GM10248 (cell line): Measurements from ENCODE around the gene LCN15.
"Not testable (repeated sequence)": the region's sequence is repeated elsewhere in the genome, so short reads cannot be mapped to it uniquely, and the experiment has no call there.

Source experiments
- CTCF ChIA-PET: fragments of 300-600 bp; sonication (Branson Sonifier 250); formaldehyde crosslinking; extraction: SDS; loops from one replicate; lab custom pipeline; 2021; ENCODE audit warnings: antibody characterized with exemption; lab: Yijun Ruan, JAX
- POLR2A ChIA-PET: fragments of 350-650 bp; sonication (Branson Sonifier 250); formaldehyde crosslinking; extraction: SDS; loops from one replicate; lab custom pipeline; 2020; ENCODE audit warnings: antibody characterized with exemption; lab: Yijun Ruan, JAX
- DNase-seq: peaks from one replicate; pipeline ENCODE4 v3.0.0; 2012; ENCODE audit errors: extremely low spot score
- CTCF ChIP-seq: IDR thresholded peaks from 2 replicates; pipeline ENCODE4 v1.5.1; 2012; ENCODE audit warnings: mild to moderate bottlenecking, low read depth; ENCODE audit errors: extremely low read depth, missing control alignments, control extremely low read depth

The LCN15 gene

GRCh38 chr9:136774416-136775045, 10.2 kb upstream of the LCN15 start:
- CTCF ChIA-PET: interaction anchor here (1.0 to 1.8 kb wide), 5 partner anchors 8 to 261 kb away, joined by 3 to 8 read pairs (median 6); partner anchors contain the start of gene AJM1
- TF ChIP-seq CTCF: no peak
- POLR2A ChIA-PET: no interaction called here
- peak; percentile 1 for DNase-seq

- TF ChIP-seq CTCF: no peak
- ChIA-PET CTCF (no interaction called here), POLR2A (no interaction called here)
- peak; percentile 39 for DNase-seq
These were observed 9.2 kb upstream of the LCN15 start for GRCh38 chr9:136773386-136774044.

DNA sequence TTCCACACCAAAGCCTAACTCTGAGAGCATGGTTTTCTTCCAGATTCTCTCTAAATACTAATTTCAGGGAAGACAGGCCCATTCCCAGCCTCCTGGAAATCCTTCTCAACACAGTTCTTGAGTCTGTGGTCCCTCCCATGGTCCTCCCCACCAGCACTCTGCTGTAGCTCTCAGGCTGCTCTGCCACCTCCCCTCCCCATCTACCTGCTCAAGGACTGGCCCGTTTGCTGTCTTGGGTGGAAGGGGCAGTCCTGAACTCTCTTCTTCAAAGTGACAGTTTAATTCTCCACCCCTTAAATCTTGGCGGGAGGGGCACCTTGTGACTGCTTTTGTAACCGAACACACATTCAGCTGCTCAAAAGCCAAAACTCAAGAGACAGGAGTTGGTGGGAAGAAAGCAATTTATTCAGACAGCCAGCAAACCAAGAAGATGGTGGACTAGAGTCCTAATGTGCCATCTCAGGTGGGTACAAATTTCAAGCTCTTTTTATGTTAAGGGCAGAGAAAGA, 7.6 kb upstream of the LCN15 start:
- ChIA-PET POLR2A (no interaction called here), CTCF (interaction anchor here (1.8 to 1.9 kb wide), 2 partner anchors 258 to 263 kb away, joined by 7 read pairs; no protein-coding TSS in a partner anchor)
- TF ChIP-seq CTCF: no peak
- peak; percentile 3 for DNase-seq

DNA sequence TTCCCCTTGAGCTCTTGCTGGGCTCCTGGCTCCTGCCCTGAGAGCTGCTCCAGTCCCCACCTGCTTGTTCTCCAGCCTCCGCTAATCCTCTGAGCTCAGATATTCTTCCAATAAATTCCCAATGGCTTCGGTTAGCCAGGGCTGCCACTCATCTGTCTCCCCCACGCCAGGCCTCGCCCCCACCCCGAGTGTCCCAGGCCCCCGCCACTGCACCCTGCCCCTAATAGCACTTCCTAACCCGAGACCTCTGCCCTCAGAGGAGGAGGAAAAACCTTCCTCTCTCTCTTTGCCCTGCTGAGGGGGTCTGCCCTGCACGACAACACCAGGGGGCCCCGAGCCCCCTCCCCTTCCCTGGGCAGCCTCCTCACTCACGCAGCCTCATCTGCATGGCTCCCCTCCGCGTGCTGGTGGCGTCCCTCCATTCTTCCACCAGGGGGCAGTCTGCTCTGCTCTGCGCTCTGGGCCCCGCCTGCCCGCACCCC, 5.4 kb upstream of the LCN15 start:
- ChIA-PET POLR2A (no interaction called here), CTCF (interaction anchor here (0.6 to 5.4 kb wide), 8 partner anchors 10 to 42 kb away, joined by 3 to 79 read pairs (median 4); partner anchors contain the start of gene LCN8)
- DNase-seq: peak; percentile 76
- TF ChIP-seq CTCF: peak; percentile 74

DNA sequence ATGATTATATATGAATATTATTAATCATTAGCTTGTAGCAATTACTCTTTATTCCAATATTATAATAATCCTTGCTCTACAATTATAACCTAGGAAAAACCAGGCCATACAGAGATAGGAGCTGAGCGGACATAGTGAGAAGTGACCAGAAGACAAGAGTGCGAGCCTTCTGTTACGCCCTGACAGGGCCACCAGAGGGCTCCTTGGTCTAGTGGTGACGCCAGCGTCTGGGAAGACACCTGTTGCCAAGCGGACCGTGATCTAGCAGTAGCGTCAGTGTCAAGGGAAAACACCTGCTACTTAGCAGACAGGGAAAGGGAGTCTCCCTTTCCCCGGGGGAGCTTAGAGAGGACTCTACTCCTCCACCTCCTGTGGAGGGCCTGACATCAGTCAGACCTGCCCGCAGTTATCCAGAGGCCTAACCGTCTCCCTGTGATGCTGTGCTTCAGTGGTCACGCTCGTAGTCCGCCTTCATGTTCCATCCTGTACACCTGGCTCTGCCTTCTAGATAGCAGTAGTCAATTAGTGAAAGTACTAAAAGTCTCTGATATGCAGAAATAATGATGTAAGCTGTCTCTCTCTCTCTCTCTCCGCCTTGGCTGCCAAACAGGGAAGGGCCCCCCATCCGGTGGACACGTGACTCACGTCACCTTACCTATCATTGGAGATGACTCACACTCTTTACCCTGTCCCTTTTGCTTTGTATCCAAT, 2.2 kb upstream of the LCN15 start:
- CTCF ChIA-PET: interaction anchor here (0.7 to 5.4 kb wide), 22 partner anchors 9 to 302 kb away, joined by 3 to 79 read pairs (median 4); partner anchors contain the start of genes AGPAT2, AJM1, LCN8 and NPDC1
- TF ChIP-seq CTCF: peak; percentile 8
- DNase-seq, POLR2A ChIA-PET: not testable (repeated sequence)

DNA sequence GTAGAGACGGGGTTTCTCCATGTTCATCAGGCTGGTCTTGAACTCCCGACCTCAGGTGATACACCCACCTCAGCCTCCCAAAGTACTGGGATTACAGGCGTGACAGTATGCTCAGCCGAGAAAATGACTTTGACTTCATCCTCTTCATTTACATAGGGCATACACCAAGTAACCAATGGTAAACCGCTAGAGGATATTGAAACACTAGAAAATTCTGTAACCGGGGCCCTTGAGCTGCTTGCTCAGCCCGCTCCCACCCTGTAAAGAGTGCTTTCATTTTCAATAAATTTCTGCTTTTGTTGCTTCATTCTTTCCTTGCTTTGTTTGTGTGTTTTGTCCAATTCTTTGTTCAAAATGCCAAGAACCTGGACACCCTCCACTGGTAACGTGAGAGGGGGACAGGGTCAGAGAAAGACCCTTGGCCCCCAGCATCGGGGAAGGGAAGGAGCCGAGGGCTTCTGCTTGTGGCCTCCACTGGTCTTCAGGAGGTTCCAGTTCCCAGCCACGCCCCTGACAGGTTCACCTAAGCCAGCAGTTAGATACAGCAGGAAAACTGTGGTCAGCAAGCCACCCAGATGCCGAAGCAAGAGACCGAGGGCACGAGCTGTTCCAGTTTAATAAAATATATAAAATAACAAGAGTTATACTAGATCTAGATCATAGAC, 1.6 kb upstream of the LCN15 start:
- POLR2A ChIA-PET: not testable (repeated sequence)
- CTCF ChIA-PET: interaction anchor here (0.9 to 5.4 kb wide), 18 partner anchors 8 to 269 kb away, joined by 3 to 79 read pairs (median 4); partner anchors contain the start of genes AGPAT2, AJM1 and LCN8
- peak; percentile 58 for DNase-seq
